ENCODE results near the gene INA. TPM values are rescaled to one million over a fixed set of nuclear protein-coding genes. Genes with fewer than 3 reads are reported as not detected.

The INA gene
- total and polyA plus RNA-seq, 8 donors, result 0.32 to 13.1 (median 1.7) TPM

DNA sequence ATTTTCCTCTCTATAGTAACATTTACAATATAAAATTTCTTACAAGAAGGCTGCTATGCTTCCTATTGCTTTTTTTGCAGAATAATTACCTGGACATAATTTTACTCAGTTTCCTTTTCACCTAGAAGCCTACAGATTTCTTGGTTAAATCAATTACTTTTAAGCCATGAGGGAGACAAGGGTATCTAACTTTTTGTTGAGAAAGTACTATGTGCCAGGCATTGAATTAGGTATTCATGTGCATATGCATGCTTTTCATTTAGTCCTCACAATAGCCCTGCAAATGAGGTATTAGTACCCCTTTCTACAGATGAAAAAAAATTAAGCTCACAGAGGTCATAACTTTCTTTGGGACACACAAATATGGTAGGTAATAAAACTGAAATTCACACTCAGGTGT lies 57.6 kb downstream of the INA start:
- no peak overlapping the region for H3K4me3 ChIP-seq
- intact Hi-C loops (cut with DNase I), result no loop called here
- no peaks in the 10 kb centered on the region for H3K27me3 ChIP-seq
- DNase-seq, result no peak
- no peaks in the 10 kb centered on the region for H3K36me3 ChIP-seq
- no peaks in the 10 kb centered on the region for H3K9me3 ChIP-seq
- no peaks in the 10 kb centered on the region for H3K4me1 ChIP-seq
- TF ChIP-seq, protein P1, sequence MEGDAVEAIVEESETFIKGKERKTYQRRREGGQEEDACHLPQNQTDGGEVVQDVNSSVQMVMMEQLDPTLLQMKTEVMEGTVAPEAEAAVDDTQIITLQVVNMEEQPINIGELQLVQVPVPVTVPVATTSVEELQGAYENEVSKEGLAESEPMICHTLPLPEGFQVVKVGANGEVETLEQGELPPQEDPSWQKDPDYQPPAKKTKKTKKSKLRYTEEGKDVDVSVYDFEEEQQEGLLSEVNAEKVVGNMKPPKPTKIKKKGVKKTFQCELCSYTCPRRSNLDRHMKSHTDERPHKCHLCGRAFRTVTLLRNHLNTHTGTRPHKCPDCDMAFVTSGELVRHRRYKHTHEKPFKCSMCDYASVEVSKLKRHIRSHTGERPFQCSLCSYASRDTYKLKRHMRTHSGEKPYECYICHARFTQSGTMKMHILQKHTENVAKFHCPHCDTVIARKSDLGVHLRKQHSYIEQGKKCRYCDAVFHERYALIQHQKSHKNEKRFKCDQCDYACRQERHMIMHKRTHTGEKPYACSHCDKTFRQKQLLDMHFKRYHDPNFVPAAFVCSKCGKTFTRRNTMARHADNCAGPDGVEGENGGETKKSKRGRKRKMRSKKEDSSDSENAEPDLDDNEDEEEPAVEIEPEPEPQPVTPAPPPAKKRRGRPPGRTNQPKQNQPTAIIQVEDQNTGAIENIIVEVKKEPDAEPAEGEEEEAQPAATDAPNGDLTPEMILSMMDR (IDR thresholded peaks at IDR 0.05), result no peak
- no peak overlapping the region for H3K27ac ChIP-seq
- FAIRE-seq, result no peak
- ATAC-seq, result no peak

DNA sequence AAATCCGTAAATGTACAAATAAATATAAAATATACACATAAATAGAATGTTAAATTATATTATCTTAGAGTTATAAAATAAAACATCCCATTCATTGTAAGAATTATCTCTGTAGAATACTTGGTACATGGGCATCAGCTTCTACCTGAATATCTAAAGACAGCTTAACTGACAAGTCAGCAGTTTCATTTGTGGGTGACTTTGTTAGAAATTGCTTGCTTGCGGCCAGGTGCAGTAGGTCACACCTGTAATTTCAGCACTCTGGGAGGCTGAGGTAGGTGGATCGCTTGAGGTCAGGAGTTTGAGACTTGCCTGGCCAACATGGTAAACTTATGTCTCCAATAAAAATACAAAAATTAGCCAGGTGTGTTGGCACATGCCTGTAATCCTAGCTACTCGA lies 59.4 kb downstream of the INA start:
- ATAC-seq, result no peak

More for the DNA sequence above, 59.4 kb downstream of the INA start:
- H3K36me3 ChIP-seq, result no peaks in the 10 kb centered on the region
- WGBS, 2 donors, result 94 to 96% methylated on average over 4 of the region's 4 CpGs
- intact Hi-C loops (cut with DNase I), result no loop called here
- H3K4me1 ChIP-seq, result no peaks in the 10 kb centered on the region
- no peaks in the 10 kb centered on the region for H3K9me3 ChIP-seq
- DNase-seq, result no peak
- H3K27ac ChIP-seq, result no peak overlapping the region
- TF ChIP-seq, protein P1 (IDR thresholded peaks at IDR 0.05), result no peak
- FAIRE-seq, result no peak
- no peaks in the 10 kb centered on the region for H3K27me3 ChIP-seq
- H3K4me3 ChIP-seq, result no peak overlapping the region

Other genes starting within 250 kb of the INA start
- 10 to 100 TPM; 21.7 to 45.0 (median 26.4) TPM for gene NT5C2, start 83.9 kb upstream of the INA start, total RNA-seq
- gene NT5C2, start 83.9 kb upstream of the INA start, polyA plus RNA-seq, result 10 to 100 TPM; 19.4 to 34.2 TPM
- gene RPEL1, start 31.3 kb upstream of the INA start, total RNA-seq, result not detected
- not detected for gene RPEL1, start 31.3 kb upstream of the INA start, polyA plus RNA-seq
- 1 to 10 TPM; 4.6 to 6.7 (median 5.2) TPM for gene PCGF6, start 74.0 kb downstream of the INA start, total RNA-seq
- 1 to 10 TPM; 3.8 to 5.3 TPM for gene PCGF6, start 74.0 kb downstream of the INA start, polyA plus RNA-seq
- 1 to 10 TPM; 1.4 to 2.6 (median 1.9) TPM for gene TAF5, start 90.8 kb downstream of the INA start, total RNA-seq
- 1 to 10 TPM; 1.3 to 1.9 TPM for gene TAF5, start 90.8 kb downstream of the INA start, polyA plus RNA-seq
- 100 to 1,000 TPM; 113 to 150 (median 132) TPM for gene ATP5MK, start 119.3 kb downstream of the INA start, total RNA-seq
- gene ATP5MK, start 119.3 kb downstream of the INA start, polyA plus RNA-seq, result 100 to 1,000 TPM; 376 to 488 TPM
- gene PDCD11, start 119.5 kb downstream of the INA start, total RNA-seq, result 10 to 100 TPM; 11.3 to 17.3 (median 15.9) TPM
- gene PDCD11, start 119.5 kb downstream of the INA start, polyA plus RNA-seq, result 10 to 100 TPM; 18.2 to 27.4 TPM
- gene CALHM2, start 175.2 kb downstream of the INA start, total RNA-seq, result 10 to 100 TPM in 1 of 6 donors, 1 to 10 TPM in 5; 1.1 to 14.0 (median 4.1) TPM
- gene CALHM2, start 175.2 kb downstream of the INA start, polyA plus RNA-seq, result 1 to 10 TPM; 7.0 to 7.7 TPM
- gene CALHM1, start 181.8 kb downstream of the INA start, total RNA-seq, result under 1 TPM in 1 of 6 donors, not detected in 5; 0.16 TPM
- not detected for gene CALHM1, start 181.8 kb downstream of the INA start, polyA plus RNA-seq
- gene CALHM3, start 202.1 kb downstream of the INA start, total RNA-seq, result under 1 TPM; 0.08 to 0.58 (median 0.17) TPM
- 1 to 10 TPM in 1 of 2 donors, under 1 TPM in 1; 0.11 to 1.5 TPM for gene CALHM3, start 202.1 kb downstream of the INA start, polyA plus RNA-seq
- gene NEURL1, start 216.6 kb downstream of the INA start, total RNA-seq, result 10 to 100 TPM; 11.0 to 19.2 (median 17.6) TPM
- gene NEURL1, start 216.6 kb downstream of the INA start, polyA plus RNA-seq, result 10 to 100 TPM; 36.3 to 69.9 TPM